Endothelial cell (in vitro differentiated cells): ENCODE data around the gene VSX1. TPM values are rescaled to one million over a fixed set of nuclear protein-coding genes. Genes with fewer than 3 reads are reported as not detected.

ENCODE experiments used
- DNase-seq: peaks from one replicate; pipeline ENCODE4 v3.0.0; 2021; ENCODE audit warnings: low spot score
- H3K27ac Mint-ChIP-seq: one replicate; pipeline ENCODE4 v1.8.0; 2021; ENCODE audit warnings: mixed read lengths, inconsistent platforms; ENCODE audit not compliant: unreplicated experiment
- H3K27me3 Mint-ChIP-seq: one replicate; pipeline ENCODE4 v1.8.0; 2021; ENCODE audit warnings: mild to moderate bottlenecking, moderate library complexity, mixed read lengths, inconsistent platforms; ENCODE audit not compliant: unreplicated experiment
- H3K36me3 Mint-ChIP-seq: one replicate; pipeline ENCODE4 v1.8.0; 2021; ENCODE audit warnings: mild to moderate bottlenecking, low read depth, mixed read lengths, inconsistent platforms; ENCODE audit not compliant: unreplicated experiment
- H3K4me1 Mint-ChIP-seq: one replicate; pipeline ENCODE4 v1.8.0; 2021; ENCODE audit warnings: mild to moderate bottlenecking, mixed read lengths, inconsistent platforms; ENCODE audit not compliant: unreplicated experiment
- H3K4me3 Mint-ChIP-seq: one replicate; pipeline ENCODE4 v1.8.0; 2021; ENCODE audit warnings: mild to moderate bottlenecking, mixed read lengths, inconsistent platforms; ENCODE audit not compliant: unreplicated experiment
- H3K9me3 Mint-ChIP-seq: one replicate; pipeline ENCODE4 v1.8.0; 2021; ENCODE audit warnings: mixed read lengths, inconsistent platforms; ENCODE audit not compliant: unreplicated experiment
- total RNA-seq: library from RNA; stranded (reverse); fragmentation: NEBNext Ultra II Directional; extraction: Animal tissue kit (Norgen Biotek cat#: 25700); gene quantifications from one replicate; pipeline ENCODE4 v1.2.1, GENCODE V29; 2021; ENCODE audit not compliant: unreplicated experiment
- TF ChIP-seq, protein P1 (sequence below): fragments of 200-600 bp; sonication (generic); IDR thresholded peaks from one replicate; pipeline ENCODE4 v1.5.0; 2021; ENCODE audit warnings: antibody characterized with exemption; ENCODE audit not compliant: unreplicated experiment

VSX1 gene
- total RNA-seq, 1 donor from 2014 or later, result not detected

DNA sequence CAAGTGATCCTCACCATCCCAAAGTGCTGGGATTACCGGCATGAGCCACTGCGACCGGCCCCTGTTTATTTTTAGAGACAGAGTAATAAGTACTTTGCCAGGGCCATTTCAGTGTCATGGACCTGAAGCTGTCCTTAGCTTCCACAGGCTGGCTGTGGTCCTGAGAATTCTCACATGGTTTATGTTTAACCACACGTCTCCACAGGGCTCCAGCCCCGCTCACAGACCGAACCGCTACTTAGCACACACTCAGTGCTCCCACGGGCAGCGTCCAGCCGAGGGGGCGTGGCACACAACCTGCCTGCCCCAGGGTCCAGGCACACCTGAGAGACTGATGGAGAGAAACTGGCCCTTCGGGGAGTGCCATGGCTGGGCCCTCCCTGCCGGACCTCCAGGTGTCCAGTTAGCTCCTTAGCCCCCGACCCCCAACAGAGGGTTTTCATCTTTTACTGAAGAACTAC, 35.7 kb downstream of the VSX1 start:
- H3K4me3 Mint-ChIP-seq, result no peak overlapping the region
- H3K27me3 Mint-ChIP-seq, result peaks cover 7% of the 10 kb centered on the region

GRCh38 chr20:25045343-25045712, 36.6 kb downstream of the VSX1 start:
- Mint-ChIP-seq H3K36me3 (peaks cover 4% of the 10 kb centered on the region), H3K4me1 (peaks cover 24% of the 10 kb centered on the region), H3K4me3 (no peak overlapping the region), H3K9me3 (no peaks in the 10 kb centered on the region), H3K27me3 (peaks cover 7% of the 10 kb centered on the region), H3K27ac (no peak overlapping the region)
- DNase-seq, result no peak
- TF ChIP-seq, protein P1, sequence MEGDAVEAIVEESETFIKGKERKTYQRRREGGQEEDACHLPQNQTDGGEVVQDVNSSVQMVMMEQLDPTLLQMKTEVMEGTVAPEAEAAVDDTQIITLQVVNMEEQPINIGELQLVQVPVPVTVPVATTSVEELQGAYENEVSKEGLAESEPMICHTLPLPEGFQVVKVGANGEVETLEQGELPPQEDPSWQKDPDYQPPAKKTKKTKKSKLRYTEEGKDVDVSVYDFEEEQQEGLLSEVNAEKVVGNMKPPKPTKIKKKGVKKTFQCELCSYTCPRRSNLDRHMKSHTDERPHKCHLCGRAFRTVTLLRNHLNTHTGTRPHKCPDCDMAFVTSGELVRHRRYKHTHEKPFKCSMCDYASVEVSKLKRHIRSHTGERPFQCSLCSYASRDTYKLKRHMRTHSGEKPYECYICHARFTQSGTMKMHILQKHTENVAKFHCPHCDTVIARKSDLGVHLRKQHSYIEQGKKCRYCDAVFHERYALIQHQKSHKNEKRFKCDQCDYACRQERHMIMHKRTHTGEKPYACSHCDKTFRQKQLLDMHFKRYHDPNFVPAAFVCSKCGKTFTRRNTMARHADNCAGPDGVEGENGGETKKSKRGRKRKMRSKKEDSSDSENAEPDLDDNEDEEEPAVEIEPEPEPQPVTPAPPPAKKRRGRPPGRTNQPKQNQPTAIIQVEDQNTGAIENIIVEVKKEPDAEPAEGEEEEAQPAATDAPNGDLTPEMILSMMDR, result no peak

More for the DNA sequence above, 35.7 kb downstream of the VSX1 start:
- TF ChIP-seq, protein P1, result no peak
- Mint-ChIP-seq H3K9me3 (no peaks in the 10 kb centered on the region), H3K36me3 (peaks cover 4% of the 10 kb centered on the region), H3K4me1 (peaks cover 31% of the 10 kb centered on the region), H3K27ac (no peak overlapping the region)
- DNase-seq, result no peak

DNA sequence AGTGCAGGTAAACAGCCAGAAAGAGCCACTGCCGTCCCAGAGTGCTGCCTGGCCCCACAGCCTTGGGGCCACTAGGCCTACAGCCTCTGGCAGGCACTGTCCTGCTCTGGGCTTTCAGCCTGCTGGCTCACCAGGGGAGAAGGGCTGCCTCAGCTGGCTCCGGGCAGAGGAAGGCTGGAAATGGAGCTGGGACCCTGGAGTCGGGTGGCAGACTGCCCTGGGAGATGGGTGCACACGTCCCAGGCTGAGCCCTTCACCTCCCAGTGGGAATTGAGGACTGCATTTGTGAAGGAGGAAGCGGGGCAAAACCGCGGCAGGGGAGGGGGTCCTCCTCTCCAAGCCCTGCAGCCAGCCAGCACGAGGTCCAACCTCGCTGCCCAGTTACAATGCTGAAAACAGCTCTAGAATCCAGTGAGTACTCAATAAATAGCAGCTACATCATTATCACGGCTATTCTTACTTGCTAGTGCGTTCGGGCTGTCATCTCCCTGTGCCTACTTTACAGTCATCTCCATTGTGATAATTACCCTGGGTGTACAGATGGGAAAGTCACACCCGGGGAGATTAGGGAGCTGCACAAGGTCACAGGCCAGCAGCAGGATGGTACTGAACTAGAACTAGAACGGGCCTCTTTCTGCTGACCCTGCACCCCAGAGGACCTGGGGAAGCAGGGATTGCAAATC, 37.1 kb downstream of the VSX1 start:
- peaks cover 24% of the 10 kb centered on the region for H3K4me1 Mint-ChIP-seq
- DNase-seq, result no peak
- H3K4me3 Mint-ChIP-seq, result no peak overlapping the region
- H3K9me3 Mint-ChIP-seq, result no peaks in the 10 kb centered on the region
- TF ChIP-seq, protein P1, result no peak
- H3K36me3 Mint-ChIP-seq, result peaks cover 4% of the 10 kb centered on the region
- H3K27ac Mint-ChIP-seq, result no peak overlapping the region
- peaks cover 7% of the 10 kb centered on the region for H3K27me3 Mint-ChIP-seq

- Mint-ChIP-seq H3K27ac (no peak overlapping the region), H3K36me3 (peaks cover 4% of the 10 kb centered on the region), H3K27me3 (peaks cover 3% of the 10 kb centered on the region), H3K9me3 (no peaks in the 10 kb centered on the region), H3K4me1 (peaks cover 27% of the 10 kb centered on the region), H3K4me3 (no peak overlapping the region)
- TF ChIP-seq, protein P1, result no peak
- no peak for DNase-seq
These were observed 37.7 kb downstream of the VSX1 start for GRCh38 chr20:25044261-25044560.

DNA sequence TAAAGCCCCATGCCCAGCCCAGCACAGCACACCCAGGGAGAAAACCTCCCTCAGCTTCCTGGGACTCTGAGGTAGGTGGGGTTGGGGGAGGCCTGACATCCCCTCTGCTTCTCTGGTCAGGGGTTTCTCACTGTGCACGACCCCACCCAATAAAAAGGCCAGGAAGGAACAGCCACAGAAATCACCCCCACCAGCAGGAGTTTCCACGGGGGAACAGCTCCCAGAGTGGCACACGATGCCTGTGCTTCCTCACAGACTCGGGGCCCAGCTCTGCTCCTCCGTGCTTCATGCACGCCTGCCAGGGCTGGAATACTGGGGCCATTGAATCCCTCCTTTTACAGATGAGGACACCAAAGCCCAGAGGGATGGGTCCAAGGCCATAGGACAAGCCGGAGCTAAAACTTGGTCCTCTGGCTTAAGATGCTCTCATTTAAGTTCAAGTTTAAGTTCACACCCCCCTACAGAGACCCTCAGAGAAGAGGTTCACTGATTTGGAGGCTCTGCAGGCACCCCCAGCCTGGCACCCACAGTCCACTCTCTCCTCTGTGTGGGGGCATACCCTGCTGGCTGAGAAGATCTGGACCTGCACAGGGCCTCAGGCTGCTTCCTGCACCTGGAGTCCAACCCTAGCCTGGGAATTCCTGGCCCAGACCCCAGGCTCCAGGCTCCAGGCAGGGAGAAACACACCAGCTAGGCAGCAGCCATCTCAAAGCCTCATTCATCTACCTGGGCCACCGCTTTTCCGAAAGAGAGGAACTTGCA, 38.3 kb downstream of the VSX1 start:
- DNase-seq, result no peak
- Mint-ChIP-seq H3K27me3 (peaks cover 1% of the 10 kb centered on the region), H3K4me1 (peaks cover 23% of the 10 kb centered on the region), H3K27ac (no peak overlapping the region), H3K36me3 (no peaks in the 10 kb centered on the region), H3K4me3 (no peak overlapping the region), H3K9me3 (no peaks in the 10 kb centered on the region)
- TF ChIP-seq, protein P1, result no peak
